ENCODE data around the gene AFTPH. TPM values are rescaled to one million over a fixed set of nuclear protein-coding genes. Genes with fewer than 3 reads are reported as not detected.

Gene AFTPH
- total RNA-seq, 1 experiment from 2014 or later = 17.9 TPM

GRCh38 chr2:64516651-64517510 is 7.2 kb upstream of the AFTPH start:
- ATAC-seq = no peak
- POLR2A ChIA-PET = no interaction called here

GRCh38 chr2:64517511-64517884 is 6.6 kb upstream of the AFTPH start:
- H3K27me3 ChIP-seq (ENCODE audit: control insufficient read depth, insufficient read depth, low read length) = peaks cover 17% of the 10 kb centered on the region
- no peaks in the 10 kb centered on the region for H3K9me3 ChIP-seq (ENCODE audit: control insufficient read depth, insufficient read depth, low read depth, low read length)
- no peak for TF ChIP-seq SIN3A (IDR thresholded peaks at IDR 0.05; ENCODE audit: borderline replicate concordance, insufficient read depth, low read depth, low read length)
- no peak for TF ChIP-seq POLR2AphosphoS5 (IDR thresholded peaks at IDR 0.05; ENCODE audit: low read depth, low read length)
- TF ChIP-seq REST (IDR thresholded peaks at IDR 0.05; ENCODE audit: insufficient read depth in 1 of 2, low read depth in 2 of 2, low read length in 1 of 2) = no peak
- TF ChIP-seq TCF7L2 (IDR thresholded peaks at IDR 0.05; ENCODE audit: low read depth, low read length) = no peak
- TF ChIP-seq CTCF (IDR thresholded peaks at IDR 0.05) = no peak
- BruUV-seq (replicated peaks) = no TSS peak
- no peak overlapping the region for H3K4me3 ChIP-seq (ENCODE audit: low read depth in 2 of 2, low read length in 2 of 2)
- DNase-seq (ENCODE audit: low read depth, low spot score) (no peak), ATAC-seq (no peak)
- ChIA-PET POLR2A (no interaction called here), CTCF (no interaction called here)
- in situ Hi-C loops (cut with HindIII; ENCODE audit: low pct_unique_long_range_greater_than_20kb, low sequenced_read_pairs) = no loop called here
- no peaks in the 10 kb centered on the region for H3K36me3 ChIP-seq (ENCODE audit: control insufficient read depth, insufficient read depth, low read length)
- intact Hi-C loops (cut with micrococcal nuclease; ENCODE audit: unreplicated experiment) = no loop called here
- H3K27ac ChIP-seq (ENCODE audit: low read length) = no peak overlapping the region
- peaks cover under 1% of the 10 kb centered on the region; the same call in 1 of the 2 replicates for H3K4me1 ChIP-seq (ENCODE audit: control insufficient read depth, insufficient read depth, low read length)

More at GRCh38 chr2:64516651-64517510, 7.2 kb upstream of the AFTPH start:
- Histone ChIP-seq H3K36me3 (ENCODE audit: control insufficient read depth, insufficient read depth, low read length) (no peaks in the 10 kb centered on the region), H3K27me3 (ENCODE audit: control insufficient read depth, insufficient read depth, low read length) (peaks cover 12% of the 10 kb centered on the region), H3K4me3 (ENCODE audit: low read depth in 2 of 2, low read length in 2 of 2) (no peak overlapping the region), H3K27ac (ENCODE audit: low read length) (no peak overlapping the region), H3K9me3 (ENCODE audit: control insufficient read depth, insufficient read depth, low read depth, low read length) (no peaks in the 10 kb centered on the region), H3K4me1 (ENCODE audit: control insufficient read depth, insufficient read depth, low read length) (no peaks in the 10 kb centered on the region)
- intact Hi-C loops (cut with micrococcal nuclease; ENCODE audit: unreplicated experiment) = no loop called here
- CTCF ChIA-PET = no interaction called here
- TF ChIP-seq TCF7L2 (IDR thresholded peaks at IDR 0.05; ENCODE audit: low read depth, low read length) (no peak), REST (IDR thresholded peaks at IDR 0.05; ENCODE audit: insufficient read depth in 1 of 2, low read depth in 2 of 2, low read length in 1 of 2) (no peak), SIN3A (IDR thresholded peaks at IDR 0.05; ENCODE audit: borderline replicate concordance, insufficient read depth, low read depth, low read length) (no peak), POLR2AphosphoS5 (IDR thresholded peaks at IDR 0.05; ENCODE audit: low read depth, low read length) (no peak), CTCF (IDR thresholded peaks at IDR 0.05) (no peak)
- in situ Hi-C loops (cut with HindIII; ENCODE audit: low pct_unique_long_range_greater_than_20kb, low sequenced_read_pairs) = no loop called here
- DNase-seq (ENCODE audit: low read depth, low spot score) = no peak
- BruUV-seq (replicated peaks) = no TSS peak
